Fibroblast of pulmonary artery (primary cell): ENCODE data around the gene GALNT17.

Experiments
- DNase-seq: peaks from one replicate; pipeline ENCODE4 v3.0.0-alpha.2; 2010; ENCODE audit warnings: low read depth
- H3K4me3 ChIP-seq: replicated peaks from 2 replicates; pipeline ENCODE4 v1.5.1; 2011; ENCODE audit warnings: low read depth, mild to moderate bottlenecking, control low read depth, low read length, moderate library complexity
- CTCF ChIP-seq: IDR thresholded peaks from 2 replicates; pipeline ENCODE4 v1.5.1; 2011; ENCODE audit warnings: mild to moderate bottlenecking, control low read depth, low read length, inconsistent platforms; ENCODE audit errors: missing control alignments

The GALNT17 gene

DNA sequence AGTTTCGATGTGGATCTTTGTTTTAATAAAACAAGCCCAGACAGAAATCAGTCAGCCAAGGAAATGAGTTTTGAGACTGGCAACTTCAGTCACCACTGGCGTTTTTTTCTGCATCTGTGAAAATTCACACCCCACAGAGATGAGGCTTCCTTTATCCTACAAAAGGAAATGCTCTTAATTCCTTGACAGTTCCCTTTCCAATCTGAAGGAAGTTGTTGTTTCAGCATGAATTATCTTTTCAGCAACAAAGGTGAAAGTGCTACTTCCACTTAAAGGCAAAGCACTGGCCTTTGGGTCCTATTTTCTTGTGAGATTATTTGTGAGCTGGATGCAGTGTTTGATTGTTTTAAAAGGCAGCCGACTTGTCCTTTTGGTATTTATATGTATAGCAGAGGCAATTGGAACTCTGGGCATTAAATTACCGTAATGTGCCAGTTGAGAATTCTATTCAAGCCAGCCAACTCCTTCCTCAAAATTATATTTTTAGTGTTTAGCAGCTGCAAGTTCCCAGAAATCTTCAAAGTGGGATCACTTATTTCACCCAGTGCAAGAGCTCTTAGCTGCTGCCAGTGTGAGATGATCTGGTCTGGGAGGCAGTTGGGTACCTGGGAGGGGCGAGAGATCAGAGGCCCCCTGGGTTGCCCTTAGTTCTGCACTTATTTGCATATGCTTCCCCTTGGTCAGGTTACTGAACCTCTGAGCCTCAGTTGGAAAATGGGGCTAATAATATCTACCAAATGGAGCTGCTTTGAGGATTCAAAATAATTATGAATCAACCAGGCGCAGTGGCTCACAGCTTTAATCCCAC, 427.1 kb downstream of the GALNT17 start:
- TF ChIP-seq CTCF: no peak
- DNase-seq: no peak
- H3K4me3 ChIP-seq: no peak overlapping the region

- no peak overlapping the region for H3K4me3 ChIP-seq
- no peak for TF ChIP-seq CTCF
- no peak for DNase-seq
Measured at GRCh38 chr7:71560354-71560995, 428.5 kb downstream of the GALNT17 start.

DNA sequence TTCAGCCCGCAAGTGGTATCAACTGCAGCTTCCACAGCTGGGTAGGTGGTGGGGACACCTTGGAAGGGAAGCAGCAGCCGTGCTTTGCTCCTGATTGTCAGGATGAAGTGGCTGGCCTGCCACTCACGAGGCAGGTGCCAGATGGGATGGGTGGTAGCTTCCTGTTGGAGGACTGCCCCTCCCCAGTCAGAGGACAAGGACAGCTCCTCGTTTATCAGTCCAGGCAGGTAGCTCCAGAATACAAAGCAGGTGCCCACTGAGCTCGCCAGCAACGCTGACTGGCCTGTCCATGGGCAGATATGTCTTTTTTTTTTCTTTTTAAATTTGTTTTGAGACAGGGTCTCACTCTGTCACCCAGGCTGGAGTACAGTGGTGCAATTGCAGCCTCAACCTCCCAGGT, 431.3 kb downstream of the GALNT17 start:
- no peak overlapping the region for H3K4me3 ChIP-seq
- no peak for DNase-seq
- no peak for TF ChIP-seq CTCF

DNA sequence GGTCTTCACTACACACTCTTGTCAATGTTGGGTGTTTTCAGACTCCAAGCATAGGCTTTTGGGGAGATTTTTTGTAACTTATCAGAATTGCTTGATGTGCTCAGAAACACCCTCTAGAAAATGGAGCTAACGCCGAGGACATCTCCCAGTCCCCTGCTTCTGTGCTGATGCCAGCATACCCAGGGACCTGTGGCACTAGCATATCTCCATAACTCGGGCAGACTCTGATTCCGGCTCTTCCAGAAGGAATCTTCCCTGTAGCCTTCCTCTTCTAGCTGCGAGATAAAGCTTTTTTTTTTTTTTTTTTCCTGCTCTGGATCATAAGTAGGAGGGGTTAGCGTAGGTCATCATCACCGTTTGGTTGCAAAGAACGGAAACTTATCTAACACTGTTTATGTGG, 434.4 kb downstream of the GALNT17 start:
- TF ChIP-seq CTCF: no peak
- DNase-seq: no peak
- no peak overlapping the region for H3K4me3 ChIP-seq

DNA sequence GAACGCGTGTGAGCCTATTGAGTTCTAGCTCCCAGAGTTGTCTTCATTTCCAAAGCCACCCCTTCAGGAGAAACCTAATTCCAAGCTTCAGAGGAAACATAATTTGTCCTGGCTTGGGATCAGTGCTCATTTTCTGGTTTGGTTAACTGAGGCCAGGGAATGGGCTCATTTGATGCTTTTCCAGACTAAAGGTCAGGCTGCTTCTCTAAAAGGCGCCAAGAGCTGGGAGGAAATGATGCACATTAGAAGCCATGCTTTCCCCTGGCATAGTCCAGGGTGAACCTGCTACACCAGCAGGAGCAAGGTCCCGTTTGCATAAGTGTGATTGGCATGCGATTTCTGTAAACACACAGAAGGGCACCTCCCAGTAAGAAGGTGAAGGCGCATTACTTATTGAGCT, 435.0 kb downstream of the GALNT17 start:
- no peak overlapping the region for H3K4me3 ChIP-seq
- TF ChIP-seq CTCF: no peak
- DNase-seq: no peak

GRCh38 chr7:71574153-71574860, 442.4 kb downstream of the GALNT17 start:
- DNase-seq: no peak
- no peak for TF ChIP-seq CTCF
- H3K4me3 ChIP-seq: no peak overlapping the region
